GM12878 (cell line): ENCODE results near the gene TPRA1. TPM values are rescaled to one million over a fixed set of nuclear protein-coding genes. Genes with fewer than 3 reads are reported as not detected.
A peak's percentile ranks its signal among the peaks of the same experiment; 100 is the strongest.

Experiments used
- ATAC-seq: fragments of 200-7000 bp; cut with Tn5 transposase; 3 replicates; pipeline ENCODE4 v1.9.1; 2020; ENCODE audit warnings: mild to moderate bottlenecking, moderate library complexity
- BruUV-seq: library from RNA; stranded (reverse); fragments of 400-500 nt; replicated peaks from 2 replicates; lab custom pipeline; 2021; lab: Mats Ljungman, UMichigan
- CTCF ChIA-PET: fragments of 300-600 bp; sonication (Branson Sonifier 250); formaldehyde crosslinking; extraction: SDS; loops from one replicate; lab custom pipeline; 2021; ENCODE audit warnings: inconsistent platforms; lab: Yijun Ruan, JAX
- POLR2A ChIA-PET: fragments of 350-600 bp; formaldehyde crosslinking; extraction: SDS; loops from one replicate; lab custom pipeline; 2021; ENCODE audit warnings: inconsistent platforms; lab: Charles Lee
- RAD21 ChIA-PET: fragments of 300-600 bp; sonication (Branson Sonifier 250); formaldehyde crosslinking; loops from one replicate; lab custom pipeline; 2023; ENCODE audit warnings: antibody characterized with exemption; ENCODE audit not compliant: unreplicated experiment; lab: Charles Lee
- SMC1A ChIA-PET: fragments of 300-600 bp; sonication (Branson Sonifier 250); formaldehyde crosslinking; loops from one replicate; lab custom pipeline; 2023; ENCODE audit not compliant: unreplicated experiment, uncharacterized antibody; lab: Charles Lee
- DNase-seq: peaks from one replicate; pipeline ENCODE4 v3.0.0-alpha.2; 2011; ENCODE audit warnings: low read depth, low spot score
- FAIRE-seq: peaks from 3 replicates; lab custom pipeline; 2011; peaks lifted over from hg19 to GRCh38; lab: Jason Lieb, UNC
- H2AFZ ChIP-seq: 2 replicates; pipeline ENCODE4 v1.6.0; 2011; ENCODE audit warnings: low read depth, low read length, control low read depth; ENCODE audit not compliant: control insufficient read depth
- H3K27ac ChIP-seq: 2 replicates; pipeline ENCODE4 v1.5.1; 2011; ENCODE audit warnings: control low read depth; ENCODE audit not compliant: control insufficient read depth, insufficient read depth
- H3K27me3 ChIP-seq, 2 experiments: replicated peaks in 1 of 2; 2 replicates each; pipeline versions ENCODE4 v1.6.0 to v1.6.1; 2011; ENCODE audit warnings: low read length in 1 of 2; ENCODE audit not compliant: control insufficient read depth in 2 of 2, insufficient read depth in 2 of 2
- H3K36me3 ChIP-seq, 2 experiments: 2 replicates each; pipeline ENCODE4 v1.5.1; 2011; ENCODE audit warnings: low read length in 1 of 2; ENCODE audit not compliant: control insufficient read depth in 2 of 2, insufficient read depth in 2 of 2
- H3K4me1 ChIP-seq: 2 replicates; pipeline ENCODE4 v1.6.1; 2011; ENCODE audit warnings: mild to moderate bottlenecking, low read length, moderate library complexity, mixed read lengths; ENCODE audit not compliant: control insufficient read depth, insufficient read depth
- H3K4me2 ChIP-seq: 2 replicates; pipeline ENCODE4 v1.6.0; 2011; ENCODE audit warnings: control low read depth; ENCODE audit not compliant: control insufficient read depth, insufficient read depth
- H3K4me3 ChIP-seq: fragments of 200-600 bp; sonication (generic); 2 replicates; pipeline ENCODE4 v1.5.1; 2016
- H3K79me2 ChIP-seq: 2 replicates; pipeline ENCODE4 v1.6.0; 2011; ENCODE audit warnings: low read length; ENCODE audit not compliant: control insufficient read depth, insufficient read depth
- H3K9ac ChIP-seq: 2 replicates; pipeline ENCODE4 v1.8.0; 2011; ENCODE audit warnings: low read length, control low read depth, mixed read lengths; ENCODE audit not compliant: control insufficient read depth, insufficient read depth
- H3K9me3 ChIP-seq: replicated peaks from 3 replicates; pipeline ENCODE4 v1.5.1; 2011; ENCODE audit warnings: mild to moderate bottlenecking, low read length; ENCODE audit not compliant: control insufficient read depth, insufficient read depth
- H4K20me1 ChIP-seq: 2 replicates; pipeline ENCODE4 v1.6.0; 2011; ENCODE audit not compliant: control insufficient read depth, insufficient read depth
- HSF1 ChIP-seq: fragments of 150-350 bp; IDR thresholded peaks from 2 replicates; pipeline ENCODE4 v1.6.1; 2014; ENCODE audit warnings: mild to moderate bottlenecking, low read depth, low read length
- JUND ChIP-seq: IDR thresholded peaks from 2 replicates; pipeline ENCODE4 v1.6.1; 2012; ENCODE audit warnings: low read depth, mild to moderate bottlenecking, low read length, improper control_type of control experiment, moderate library complexity
- MEF2B ChIP-seq: fragments of 450-650 bp; IDR thresholded peaks from 2 replicates; pipeline ENCODE4 v1.6.1; 2018; ENCODE audit warnings: mild to moderate bottlenecking, moderate library complexity; ENCODE audit not compliant: partially characterized antibody, poor library complexity, severe bottlenecking
- NFXL1 ChIP-seq: fragments of 450-650 bp; IDR thresholded peaks from 2 replicates; pipeline ENCODE4 v1.6.1; 2017; ENCODE audit warnings: antibody characterized with exemption, mild to moderate bottlenecking, borderline replicate concordance
- NR2F1 ChIP-seq: fragments of 450-650 bp; conservative IDR thresholded peaks from 2 replicates; pipeline ENCODE4 v1.6.1; 2017; ENCODE audit warnings: mild to moderate bottlenecking
- RAD51 ChIP-seq: fragments of 450-650 bp; IDR thresholded peaks from 2 replicates; pipeline ENCODE4 v1.6.1; 2016; ENCODE audit warnings: moderate library complexity, mild to moderate bottlenecking, inconsistent platforms
- RELA ChIP-seq: fragments of 450-650 bp; IDR thresholded peaks from 2 replicates; pipeline ENCODE4 v1.8.0; 2014; ENCODE audit warnings: borderline replicate concordance; ENCODE audit not compliant: partially characterized antibody
- SMAD1 ChIP-seq: fragments of 450-650 bp; IDR thresholded peaks from 2 replicates; pipeline ENCODE4 v1.6.1; 2018; ENCODE audit warnings: mild to moderate bottlenecking, low read depth; ENCODE audit not compliant: partially characterized antibody
- SMAD5 ChIP-seq: IDR thresholded peaks from 2 replicates; pipeline ENCODE4 v1.6.1; 2016; ENCODE audit warnings: antibody characterized with exemption, low read depth
- TARDBP ChIP-seq: IDR thresholded peaks from 2 replicates; pipeline ENCODE4 v1.6.1; 2016; ENCODE audit warnings: borderline replicate concordance
- ZNF622 ChIP-seq: fragments of 450-650 bp; IDR thresholded peaks from 2 replicates; pipeline ENCODE4 v1.6.1; 2017; ENCODE audit warnings: mild to moderate bottlenecking, inconsistent platforms
- WGBS: methylation state at CpG from one replicate; pipeline ENCODE4 v1.1.6; 2016; ENCODE audit warnings: low lambda C conversion rate; ENCODE audit not compliant: insufficient replicate concordance, insufficient coverage; ENCODE audit errors: missing lambda C conversion rate; 5-methylcytosine and 5-hydroxymethylcytosine counted together
- in situ Hi-C: fragments of 300-500 bp; cut with MboI; formaldehyde crosslinking; loops from 9 replicates; pipeline ENCODE4 v1.14.3; 2018; ENCODE audit warnings: mixed read lengths
- intact Hi-C: fragments of 100-400 bp; cut with micrococcal nuclease; formaldehyde crosslinking; loops from one replicate; pipeline ENCODE4 v1.14.2; 2022; ENCODE audit not compliant: unreplicated experiment
- polyA plus RNA-seq, 11 experiments: library from polyadenylated mRNA; depleted of rRNA in 4 of 11; unstranded in 6 of 11; stranded (reverse) in 5 of 11; fragments of >200 nt; fragmentation: Nextera tagmentation in 4 of 11; fragmentation: Illumina TruSeq in 1 of 11; extraction: Ambion mirVana in 4 of 11; extraction: Trizol in 1 of 11; gene quantifications; 1 replicate in 1 of 11; 2 replicates in 10 of 11; pipeline versions ENCODE4 v1.2.1 to v1.2.3, GENCODE V29; 2011 to 2016; ENCODE audit warnings: inconsistent platforms in 2 of 11, missing spikeins in 2 of 11, low read depth in 1 of 11
- total RNA-seq, 4 experiments: library from RNA; depleted of rRNA in 3 of 4; stranded (reverse); fragments of >200 nt in 3 of 4; fragmentation: Illumina TruSeq in 1 of 4; extraction: Trizol in 1 of 4; gene quantifications; 2 replicates each; pipeline versions ENCODE4 v1.2.1 to v1.2.3, GENCODE V29; 2013 to 2021
- TF ChIP-seq, protein P1 (sequence below): fragments of 450-650 bp; IDR thresholded peaks from 2 replicates; pipeline ENCODE4 v1.6.1; 2018; ENCODE audit warnings: borderline replicate concordance, mild to moderate bottlenecking; ENCODE audit not compliant: partially characterized antibody
- TF ChIP-seq, protein P2 (sequence below): fragments of 450-650 bp; IDR thresholded peaks from 2 replicates; pipeline ENCODE4 v1.6.1; 2017; ENCODE audit warnings: borderline replicate concordance
- TF ChIP-seq, protein P3 (sequence below): IDR thresholded peaks from 2 replicates; pipeline ENCODE4 v1.6.1; 2011; ENCODE audit warnings: borderline replicate concordance, low read depth, mild to moderate bottlenecking, moderate library complexity, mixed read lengths, low read length; ENCODE audit not compliant: insufficient read depth; ENCODE audit errors: extremely low read length
- TF ChIP-seq, protein P4 (sequence below): fragments of 450-650 bp; IDR thresholded peaks from 2 replicates; pipeline ENCODE4 v1.6.1; 2016; ENCODE audit warnings: mild to moderate bottlenecking

The TPRA1 gene
- total and polyA plus RNA-seq, 10 of the 15 experiments (the other 5 are each of a cell fraction or from before 2014, with no cell fraction given), result 1.8 to 39.6 (median 26.6) TPM

DNA sequence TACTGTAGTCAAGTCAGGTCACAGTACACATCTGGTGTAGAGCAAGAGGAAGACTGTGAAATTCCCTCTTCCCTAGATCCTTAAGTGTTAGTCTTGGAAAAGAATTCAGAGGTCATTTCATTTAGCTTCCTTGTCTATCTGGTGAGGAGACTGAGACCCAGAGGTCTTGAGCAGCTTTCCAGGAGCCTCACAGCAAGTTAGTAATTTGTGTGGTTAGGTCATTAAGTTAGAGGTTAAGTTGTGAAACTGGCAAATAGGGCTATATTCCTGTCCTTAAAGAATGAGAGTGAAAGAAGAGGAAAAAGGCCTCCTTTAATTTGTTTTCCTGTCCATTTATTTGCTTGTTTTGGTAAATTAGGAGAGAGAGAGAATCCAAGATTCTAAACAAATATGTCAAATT, 47.4 kb upstream of the TPRA1 start (continued):
- no peak for TF ChIP-seq HSF1
- TF ChIP-seq, protein P1, sequence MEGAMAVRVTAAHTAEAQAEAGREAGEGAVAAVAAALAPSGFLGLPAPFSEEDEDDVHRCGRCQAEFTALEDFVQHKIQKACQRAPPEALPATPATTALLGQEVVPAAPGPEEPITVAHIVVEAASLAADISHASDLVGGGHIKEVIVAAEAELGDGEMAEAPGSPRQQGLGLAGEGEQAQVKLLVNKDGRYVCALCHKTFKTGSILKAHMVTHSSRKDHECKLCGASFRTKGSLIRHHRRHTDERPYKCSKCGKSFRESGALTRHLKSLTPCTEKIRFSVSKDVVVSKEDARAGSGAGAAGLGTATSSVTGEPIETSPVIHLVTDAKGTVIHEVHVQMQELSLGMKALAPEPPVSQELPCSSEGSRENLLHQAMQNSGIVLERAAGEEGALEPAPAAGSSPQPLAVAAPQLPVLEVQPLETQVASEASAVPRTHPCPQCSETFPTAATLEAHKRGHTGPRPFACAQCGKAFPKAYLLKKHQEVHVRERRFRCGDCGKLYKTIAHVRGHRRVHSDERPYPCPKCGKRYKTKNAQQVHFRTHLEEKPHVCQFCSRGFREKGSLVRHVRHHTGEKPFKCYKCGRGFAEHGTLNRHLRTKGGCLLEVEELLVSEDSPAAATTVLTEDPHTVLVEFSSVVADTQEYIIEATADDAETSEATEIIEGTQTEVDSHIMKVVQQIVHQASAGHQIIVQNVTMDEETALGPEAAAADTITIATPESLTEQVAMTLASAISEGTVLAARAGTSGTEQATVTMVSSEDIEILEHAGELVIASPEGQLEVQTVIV, result no peak
- TF ChIP-seq, protein P2, sequence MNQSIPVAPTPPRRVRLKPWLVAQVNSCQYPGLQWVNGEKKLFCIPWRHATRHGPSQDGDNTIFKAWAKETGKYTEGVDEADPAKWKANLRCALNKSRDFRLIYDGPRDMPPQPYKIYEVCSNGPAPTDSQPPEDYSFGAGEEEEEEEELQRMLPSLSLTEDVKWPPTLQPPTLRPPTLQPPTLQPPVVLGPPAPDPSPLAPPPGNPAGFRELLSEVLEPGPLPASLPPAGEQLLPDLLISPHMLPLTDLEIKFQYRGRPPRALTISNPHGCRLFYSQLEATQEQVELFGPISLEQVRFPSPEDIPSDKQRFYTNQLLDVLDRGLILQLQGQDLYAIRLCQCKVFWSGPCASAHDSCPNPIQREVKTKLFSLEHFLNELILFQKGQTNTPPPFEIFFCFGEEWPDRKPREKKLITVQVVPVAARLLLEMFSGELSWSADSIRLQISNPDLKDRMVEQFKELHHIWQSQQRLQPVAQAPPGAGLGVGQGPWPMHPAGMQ, result no peak
- no peak for TF ChIP-seq SMAD1
- TF ChIP-seq RAD51, result no peak

- Histone ChIP-seq H3K36me3 (no peaks in the 10 kb centered on the region), H3K4me1 (no peaks in the 10 kb centered on the region), H3K4me3 (no peak overlapping the region), H3K9ac (no peak overlapping the region), H3K79me2 (no peaks in the 10 kb centered on the region), H3K9me3 (no peaks in the 10 kb centered on the region), H3K4me2 (no peak overlapping the region), H3K27ac (no peak overlapping the region), H4K20me1 (no peaks in the 10 kb centered on the region), H2AFZ (no peak overlapping the region), H3K27me3 (no peaks in the 10 kb centered on the region)
- WGBS, result 21% methylated on average over 3 of the region's 3 CpGs
- RAD21 ChIA-PET, result no interaction called here
- POLR2A ChIA-PET, result no interaction called here
- FAIRE-seq (no peak), DNase-seq (no peak), ATAC-seq (peak; percentile 69)
- no TSS peak for BruUV-seq
- SMC1A ChIA-PET, result no interaction called here
- in situ Hi-C loops, result no loop called here
- CTCF ChIA-PET, result interaction anchor here (1.2 to 2.6 kb wide), 2 partner anchors 13 to 89 kb away, joined by 3 to 11 read pairs; no protein-coding TSS in a partner anchor
- intact Hi-C loops, result no loop called here
- TF ChIP-seq MEF2B, result no peak
- no peak for TF ChIP-seq SMAD5
- TF ChIP-seq RELA, result no peak
- no peak for TF ChIP-seq NFXL1
- TF ChIP-seq NR2F1, result no peak
- TF ChIP-seq TARDBP, result no peak
- TF ChIP-seq, protein P3, sequence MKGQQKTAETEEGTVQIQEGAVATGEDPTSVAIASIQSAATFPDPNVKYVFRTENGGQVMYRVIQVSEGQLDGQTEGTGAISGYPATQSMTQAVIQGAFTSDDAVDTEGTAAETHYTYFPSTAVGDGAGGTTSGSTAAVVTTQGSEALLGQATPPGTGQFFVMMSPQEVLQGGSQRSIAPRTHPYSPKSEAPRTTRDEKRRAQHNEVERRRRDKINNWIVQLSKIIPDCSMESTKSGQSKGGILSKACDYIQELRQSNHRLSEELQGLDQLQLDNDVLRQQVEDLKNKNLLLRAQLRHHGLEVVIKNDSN, result no peak
- TF ChIP-seq JUND, result no peak
- no peak for TF ChIP-seq ZNF622
- TF ChIP-seq, protein P4, sequence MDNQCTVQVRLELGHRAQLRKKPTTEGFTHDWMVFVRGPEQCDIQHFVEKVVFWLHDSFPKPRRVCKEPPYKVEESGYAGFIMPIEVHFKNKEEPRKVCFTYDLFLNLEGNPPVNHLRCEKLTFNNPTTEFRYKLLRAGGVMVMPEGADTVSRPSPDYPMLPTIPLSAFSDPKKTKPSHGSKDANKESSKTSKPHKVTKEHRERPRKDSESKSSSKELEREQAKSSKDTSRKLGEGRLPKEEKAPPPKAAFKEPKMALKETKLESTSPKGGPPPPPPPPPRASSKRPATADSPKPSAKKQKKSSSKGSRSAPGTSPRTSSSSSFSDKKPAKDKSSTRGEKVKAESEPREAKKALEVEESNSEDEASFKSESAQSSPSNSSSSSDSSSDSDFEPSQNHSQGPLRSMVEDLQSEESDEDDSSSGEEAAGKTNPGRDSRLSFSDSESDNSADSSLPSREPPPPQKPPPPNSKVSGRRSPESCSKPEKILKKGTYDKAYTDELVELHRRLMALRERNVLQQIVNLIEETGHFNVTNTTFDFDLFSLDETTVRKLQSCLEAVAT, result no peak
Measured at GRCh38 chr3:127637546-127637945, 47.0 kb upstream of the TPRA1 start.
